SK-N-SH treated with all-trans-retinoic acid at 6 μM for 48 hours (cell line): ENCODE measurements around the gene CPSF6.

ENCODE experiments used
- ATAC-seq: fragments of 200-7000 bp; cut with Tn5 transposase; 3 replicates; pipeline ENCODE4 v1.9.1; 2020; ENCODE audit warnings: mild to moderate bottlenecking, moderate library complexity
- ARNTL ChIP-seq: fragments of 450-650 bp; formaldehyde crosslinking; IDR thresholded peaks from 2 replicates; pipeline ENCODE4 v1.5.0; 2020; ENCODE audit warnings: low read depth, mild to moderate bottlenecking, moderate library complexity, borderline replicate concordance
- CSDC2 ChIP-seq: fragments of 250-450 bp; sonication (Bioruptor Pico); IDR thresholded peaks from 2 replicates; pipeline ENCODE4 v1.5.0; 2020; ENCODE audit warnings: mild to moderate bottlenecking, moderate library complexity
- ESRRG ChIP-seq: fragments of 250-450 bp; sonication (Bioruptor Pico); IDR thresholded peaks from 2 replicates; pipeline ENCODE4 v1.6.1; 2021; ENCODE audit warnings: mild to moderate bottlenecking
- ISL1 ChIP-seq: fragments of 250-450 bp; sonication (Bioruptor Pico); IDR thresholded peaks from 2 replicates; pipeline ENCODE4 v2.1.2; 2022; ENCODE audit warnings: mild to moderate bottlenecking, moderate library complexity
- OSR1 ChIP-seq: fragments of 250-450 bp; sonication (Bioruptor Pico); IDR thresholded peaks from 2 replicates; pipeline ENCODE4 v1.8.0; 2022; ENCODE audit warnings: moderate library complexity, mild to moderate bottlenecking, inconsistent platforms
- PPARA ChIP-seq: fragments of 250-450 bp; sonication (Bioruptor Pico); IDR thresholded peaks from 2 replicates; pipeline ENCODE4 v1.5.0; 2020; ENCODE audit warnings: mild to moderate bottlenecking, borderline replicate concordance
- RARB ChIP-seq: fragments of 250-450 bp; sonication (Bioruptor Pico); IDR thresholded peaks from 2 replicates; pipeline ENCODE4 v1.8.0; 2021; ENCODE audit warnings: mild to moderate bottlenecking, moderate library complexity
- SNAI2 ChIP-seq: fragments of 250-450 bp; sonication (Bioruptor Pico); IDR thresholded peaks from 2 replicates; pipeline ENCODE4 v1.5.0; 2020; ENCODE audit warnings: mild to moderate bottlenecking, moderate library complexity
- TOX ChIP-seq: fragments of 250-450 bp; sonication (Bioruptor Pico); IDR thresholded peaks from 2 replicates; pipeline ENCODE4 v1.8.0; 2021; ENCODE audit warnings: mild to moderate bottlenecking, moderate library complexity, borderline replicate concordance
- ZFP3 ChIP-seq: fragments of 250-450 bp; sonication (Bioruptor Pico); IDR thresholded peaks from 2 replicates; pipeline ENCODE4 v1.5.0; 2020; ENCODE audit warnings: mild to moderate bottlenecking, moderate library complexity
- ZFP30 ChIP-seq: fragments of 450-650 bp; formaldehyde crosslinking; IDR thresholded peaks from 2 replicates; pipeline ENCODE4 v1.5.0; 2022; ENCODE audit warnings: mild to moderate bottlenecking, moderate library complexity
- ZNF565 ChIP-seq: fragments of 450-650 bp; formaldehyde crosslinking; conservative IDR thresholded peaks from 2 replicates; pipeline ENCODE4 v1.5.0; 2020; ENCODE audit warnings: low read depth, mild to moderate bottlenecking, moderate library complexity
- ZNF70 ChIP-seq: fragments of 450-650 bp; formaldehyde crosslinking; IDR thresholded peaks from 2 replicates; pipeline ENCODE4 v1.5.0; 2020; ENCODE audit warnings: mild to moderate bottlenecking, moderate library complexity
- ZNF8 ChIP-seq: fragments of 450-650 bp; formaldehyde crosslinking; IDR thresholded peaks from 2 replicates; pipeline ENCODE4 v1.5.0; 2020; ENCODE audit warnings: mild to moderate bottlenecking, moderate library complexity
- TF ChIP-seq, protein P1 (sequence below): fragments of 250-450 bp; sonication (Bioruptor Pico); IDR thresholded peaks from 2 replicates; pipeline ENCODE4 v1.8.0; 2021; ENCODE audit warnings: low read depth, mild to moderate bottlenecking, moderate library complexity, borderline replicate concordance
- TF ChIP-seq, protein P2 (sequence below): fragments of 250-450 bp; sonication (Bioruptor Pico); IDR thresholded peaks from 2 replicates; pipeline ENCODE4 v1.8.0; 2020; ENCODE audit warnings: mild to moderate bottlenecking, moderate library complexity, borderline replicate concordance
- TF ChIP-seq, protein P3 (sequence below): fragments of 250-450 bp; sonication (Bioruptor Pico); IDR thresholded peaks from 2 replicates; pipeline ENCODE4 v1.5.1; 2021; ENCODE audit warnings: mild to moderate bottlenecking, moderate library complexity
- TF ChIP-seq, protein P4 (sequence below): fragments of 250-450 bp; sonication (Bioruptor Pico); IDR thresholded peaks from 2 replicates; pipeline ENCODE4 v1.5.1; 2020; ENCODE audit warnings: low read depth, mild to moderate bottlenecking, moderate library complexity
- TF ChIP-seq, protein P5 (sequence below): fragments of 250-450 bp; sonication (Bioruptor Pico); IDR thresholded peaks from 2 replicates; pipeline ENCODE4 v1.5.0; 2020; ENCODE audit warnings: mild to moderate bottlenecking, moderate library complexity

Gene CPSF6

DNA sequence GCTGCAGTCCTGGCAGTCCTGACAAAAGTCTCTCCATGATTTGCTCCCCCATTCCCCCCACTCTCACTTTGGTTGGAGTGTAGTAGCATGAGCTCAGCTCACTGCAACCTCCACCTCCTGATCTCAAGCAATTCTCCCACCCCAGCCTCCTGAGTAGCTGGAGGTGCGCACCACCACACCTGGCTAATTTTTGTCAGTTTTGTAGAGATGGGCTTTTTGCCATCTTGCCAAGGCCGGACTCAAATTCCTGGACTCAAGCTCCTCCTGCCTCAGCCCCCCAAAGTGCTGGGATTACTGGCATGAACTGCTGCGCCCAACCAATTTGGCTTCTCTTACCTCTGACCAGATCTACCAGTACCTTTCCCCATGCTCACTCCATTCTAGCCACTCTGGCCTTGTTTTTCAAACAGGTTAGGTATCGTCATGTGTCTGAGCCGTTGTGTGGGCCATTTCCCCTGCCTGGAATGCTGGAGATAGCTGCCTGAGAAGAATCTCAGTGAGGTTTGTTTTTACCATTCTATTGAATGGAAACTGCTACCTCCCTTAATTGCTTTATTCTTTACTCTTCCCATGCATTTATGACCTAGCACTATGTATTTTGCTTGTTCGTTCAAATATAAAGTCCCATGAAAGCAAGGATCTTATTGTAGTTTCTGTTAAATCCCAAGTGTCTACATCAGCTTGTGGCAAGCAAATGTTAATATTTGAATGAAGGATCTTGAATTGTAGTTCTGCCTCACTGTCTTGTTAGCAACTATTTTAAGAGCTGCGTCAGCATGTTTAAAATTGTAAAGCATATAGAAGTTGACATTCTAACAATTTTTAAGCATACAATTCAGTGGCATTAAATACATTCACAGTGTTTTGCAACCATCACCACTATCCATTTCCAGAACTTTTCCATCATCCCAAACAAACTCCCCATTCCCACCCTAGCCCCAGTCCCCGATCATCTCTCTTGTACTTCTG lies 39.7 kb downstream of the CPSF6 start:
- TF ChIP-seq SNAI2 (CRISPR knock-in tag) (no peak), ZNF565 (CRISPR knock-in tag) (no peak), ZNF8 (CRISPR knock-in tag) (no peak), CSDC2 (CRISPR knock-in tag) (no peak), ZNF70 (CRISPR knock-in tag) (no peak), TOX (CRISPR knock-in tag) (no peak), ZFP30 (no peak), ARNTL (CRISPR knock-in tag) (no peak)
- TF ChIP-seq, protein P1, sequence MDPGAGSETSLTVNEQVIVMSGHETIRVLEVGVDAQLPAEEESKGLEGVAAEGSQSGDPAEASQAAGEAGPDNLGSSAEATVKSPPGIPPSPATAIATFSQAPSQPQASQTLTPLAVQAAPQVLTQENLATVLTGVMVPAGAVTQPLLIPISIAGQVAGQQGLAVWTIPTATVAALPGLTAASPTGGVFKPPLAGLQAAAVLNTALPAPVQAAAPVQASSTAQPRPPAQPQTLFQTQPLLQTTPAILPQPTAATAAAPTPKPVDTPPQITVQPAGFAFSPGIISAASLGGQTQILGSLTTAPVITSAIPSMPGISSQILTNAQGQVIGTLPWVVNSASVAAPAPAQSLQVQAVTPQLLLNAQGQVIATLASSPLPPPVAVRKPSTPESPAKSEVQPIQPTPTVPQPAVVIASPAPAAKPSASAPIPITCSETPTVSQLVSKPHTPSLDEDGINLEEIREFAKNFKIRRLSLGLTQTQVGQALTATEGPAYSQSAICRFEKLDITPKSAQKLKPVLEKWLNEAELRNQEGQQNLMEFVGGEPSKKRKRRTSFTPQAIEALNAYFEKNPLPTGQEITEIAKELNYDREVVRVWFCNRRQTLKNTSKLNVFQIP (CRISPR knock-in tag): no peak
- TF ChIP-seq, protein P2, sequence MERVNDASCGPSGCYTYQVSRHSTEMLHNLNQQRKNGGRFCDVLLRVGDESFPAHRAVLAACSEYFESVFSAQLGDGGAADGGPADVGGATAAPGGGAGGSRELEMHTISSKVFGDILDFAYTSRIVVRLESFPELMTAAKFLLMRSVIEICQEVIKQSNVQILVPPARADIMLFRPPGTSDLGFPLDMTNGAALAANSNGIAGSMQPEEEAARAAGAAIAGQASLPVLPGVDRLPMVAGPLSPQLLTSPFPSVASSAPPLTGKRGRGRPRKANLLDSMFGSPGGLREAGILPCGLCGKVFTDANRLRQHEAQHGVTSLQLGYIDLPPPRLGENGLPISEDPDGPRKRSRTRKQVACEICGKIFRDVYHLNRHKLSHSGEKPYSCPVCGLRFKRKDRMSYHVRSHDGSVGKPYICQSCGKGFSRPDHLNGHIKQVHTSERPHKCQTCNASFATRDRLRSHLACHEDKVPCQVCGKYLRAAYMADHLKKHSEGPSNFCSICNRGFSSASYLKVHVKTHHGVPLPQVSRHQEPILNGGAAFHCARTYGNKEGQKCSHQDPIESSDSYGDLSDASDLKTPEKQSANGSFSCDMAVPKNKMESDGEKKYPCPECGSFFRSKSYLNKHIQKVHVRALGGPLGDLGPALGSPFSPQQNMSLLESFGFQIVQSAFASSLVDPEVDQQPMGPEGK (CRISPR knock-in tag): no peak
- peak; percentile 7; the same call in 1 of the 3 replicates for ATAC-seq

DNA sequence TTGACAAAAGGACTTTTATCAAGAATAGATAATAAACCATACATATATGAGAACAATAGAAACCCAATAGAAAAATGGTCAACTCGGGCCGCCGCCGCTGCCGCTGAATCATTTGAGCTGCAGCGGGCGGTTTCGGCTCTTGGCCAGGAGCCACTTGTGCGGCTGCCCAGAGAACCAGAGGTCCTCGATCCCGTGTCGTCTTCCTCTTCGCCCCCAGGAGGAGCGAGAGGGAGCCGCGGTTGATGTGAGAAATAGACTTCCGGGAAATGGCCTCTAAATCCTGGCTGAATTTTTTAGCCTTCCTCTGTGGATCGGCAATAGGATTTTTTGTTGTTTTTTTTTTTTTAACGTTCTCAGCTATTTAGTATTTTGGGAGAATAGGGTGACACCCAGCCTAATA lies 44.8 kb downstream of the CPSF6 start:
- peak; percentile 78 for ATAC-seq
- TF ChIP-seq, protein P3, sequence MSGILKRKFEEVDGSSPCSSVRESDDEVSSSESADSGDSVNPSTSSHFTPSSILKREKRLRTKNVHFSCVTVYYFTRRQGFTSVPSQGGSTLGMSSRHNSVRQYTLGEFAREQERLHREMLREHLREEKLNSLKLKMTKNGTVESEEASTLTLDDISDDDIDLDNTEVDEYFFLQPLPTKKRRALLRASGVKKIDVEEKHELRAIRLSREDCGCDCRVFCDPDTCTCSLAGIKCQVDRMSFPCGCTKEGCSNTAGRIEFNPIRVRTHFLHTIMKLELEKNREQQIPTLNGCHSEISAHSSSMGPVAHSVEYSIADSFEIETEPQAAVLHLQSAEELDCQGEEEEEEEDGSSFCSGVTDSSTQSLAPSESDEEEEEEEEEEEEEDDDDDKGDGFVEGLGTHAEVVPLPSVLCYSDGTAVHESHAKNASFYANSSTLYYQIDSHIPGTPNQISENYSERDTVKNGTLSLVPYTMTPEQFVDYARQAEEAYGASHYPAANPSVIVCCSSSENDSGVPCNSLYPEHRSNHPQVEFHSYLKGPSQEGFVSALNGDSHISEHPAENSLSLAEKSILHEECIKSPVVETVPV (CRISPR knock-in tag): no peak
- TF ChIP-seq ISL1 (no peak), SNAI2 (CRISPR knock-in tag) (no peak), ZNF8 (CRISPR knock-in tag) (no peak), RARB (CRISPR knock-in tag) (no peak), ESRRG (CRISPR knock-in tag) (no peak)
- TF ChIP-seq, protein P1 (CRISPR knock-in tag): no peak
- TF ChIP-seq, all 23 proteins: peak for 0

DNA sequence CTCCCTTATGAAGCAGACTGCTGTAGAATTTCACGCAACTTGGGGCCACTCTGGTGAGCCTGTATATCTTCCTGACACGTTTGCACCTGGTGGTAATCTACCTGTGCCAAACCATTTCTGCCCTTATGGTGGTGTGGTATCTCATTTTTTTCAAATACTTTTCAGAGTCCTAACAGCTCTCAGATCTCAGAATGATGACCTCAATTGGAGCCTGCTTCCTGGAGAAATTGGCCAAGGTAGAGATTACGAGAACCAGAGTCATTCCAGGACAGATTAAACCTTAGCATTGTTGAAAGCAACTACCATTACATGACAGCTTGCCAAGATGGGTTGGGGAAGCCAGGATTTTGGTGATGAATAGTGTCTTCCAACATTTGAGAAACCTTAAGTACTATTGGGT lies 48.2 kb downstream of the CPSF6 start:
- no peak for TF ChIP-seq ISL1
- ATAC-seq: no peak

DNA sequence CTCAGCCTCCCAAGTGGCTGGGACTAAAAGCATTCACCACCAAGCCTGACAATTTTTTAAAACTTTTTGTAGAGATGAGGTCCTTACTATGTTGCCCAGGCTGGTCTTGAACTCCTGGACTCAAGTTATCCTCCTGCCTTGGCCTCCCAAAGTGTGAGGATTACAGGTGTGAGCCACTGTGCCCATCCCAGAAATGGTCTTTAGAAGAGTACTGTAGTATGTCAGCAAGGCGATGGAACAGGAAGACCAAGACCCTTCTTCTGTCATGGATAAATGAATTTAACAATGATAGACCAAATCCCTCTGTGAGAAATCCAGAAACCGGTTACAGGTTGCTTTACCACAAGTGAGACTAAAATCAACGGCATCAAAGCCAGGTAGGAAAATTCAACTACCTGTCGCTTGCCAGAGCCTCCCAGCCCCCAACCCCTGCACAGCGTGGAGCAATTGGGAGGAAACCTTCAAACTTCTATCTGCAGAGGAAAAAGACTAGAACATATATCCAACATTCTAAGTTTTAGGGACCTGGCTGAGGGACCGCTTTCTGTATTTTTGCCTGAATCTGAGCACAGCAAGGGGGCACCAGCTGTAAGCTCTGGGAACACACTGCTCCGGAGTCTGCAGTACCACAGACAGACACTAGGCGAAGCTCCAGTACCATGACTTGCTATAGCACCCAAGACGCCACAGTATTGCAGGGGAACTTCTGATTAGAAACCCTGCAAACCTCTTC lies 51.3 kb downstream of the CPSF6 start:
- ATAC-seq: peak; percentile 99
- TF ChIP-seq RARB (CRISPR knock-in tag) (no peak), OSR1 (no peak), PPARA (CRISPR knock-in tag) (no peak), ZFP3 (no peak), ARNTL (CRISPR knock-in tag) (no peak)
- TF ChIP-seq, protein P4, sequence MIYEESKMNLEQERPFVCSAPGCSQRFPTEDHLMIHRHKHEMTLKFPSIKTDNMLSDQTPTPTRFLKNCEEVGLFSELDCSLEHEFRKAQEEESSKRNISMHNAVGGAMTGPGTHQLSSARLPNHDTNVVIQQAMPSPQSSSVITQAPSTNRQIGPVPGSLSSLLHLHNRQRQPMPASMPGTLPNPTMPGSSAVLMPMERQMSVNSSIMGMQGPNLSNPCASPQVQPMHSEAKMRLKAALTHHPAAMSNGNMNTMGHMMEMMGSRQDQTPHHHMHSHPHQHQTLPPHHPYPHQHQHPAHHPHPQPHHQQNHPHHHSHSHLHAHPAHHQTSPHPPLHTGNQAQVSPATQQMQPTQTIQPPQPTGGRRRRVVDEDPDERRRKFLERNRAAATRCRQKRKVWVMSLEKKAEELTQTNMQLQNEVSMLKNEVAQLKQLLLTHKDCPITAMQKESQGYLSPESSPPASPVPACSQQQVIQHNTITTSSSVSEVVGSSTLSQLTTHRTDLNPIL (CRISPR knock-in tag): no peak
- TF ChIP-seq, protein P5, sequence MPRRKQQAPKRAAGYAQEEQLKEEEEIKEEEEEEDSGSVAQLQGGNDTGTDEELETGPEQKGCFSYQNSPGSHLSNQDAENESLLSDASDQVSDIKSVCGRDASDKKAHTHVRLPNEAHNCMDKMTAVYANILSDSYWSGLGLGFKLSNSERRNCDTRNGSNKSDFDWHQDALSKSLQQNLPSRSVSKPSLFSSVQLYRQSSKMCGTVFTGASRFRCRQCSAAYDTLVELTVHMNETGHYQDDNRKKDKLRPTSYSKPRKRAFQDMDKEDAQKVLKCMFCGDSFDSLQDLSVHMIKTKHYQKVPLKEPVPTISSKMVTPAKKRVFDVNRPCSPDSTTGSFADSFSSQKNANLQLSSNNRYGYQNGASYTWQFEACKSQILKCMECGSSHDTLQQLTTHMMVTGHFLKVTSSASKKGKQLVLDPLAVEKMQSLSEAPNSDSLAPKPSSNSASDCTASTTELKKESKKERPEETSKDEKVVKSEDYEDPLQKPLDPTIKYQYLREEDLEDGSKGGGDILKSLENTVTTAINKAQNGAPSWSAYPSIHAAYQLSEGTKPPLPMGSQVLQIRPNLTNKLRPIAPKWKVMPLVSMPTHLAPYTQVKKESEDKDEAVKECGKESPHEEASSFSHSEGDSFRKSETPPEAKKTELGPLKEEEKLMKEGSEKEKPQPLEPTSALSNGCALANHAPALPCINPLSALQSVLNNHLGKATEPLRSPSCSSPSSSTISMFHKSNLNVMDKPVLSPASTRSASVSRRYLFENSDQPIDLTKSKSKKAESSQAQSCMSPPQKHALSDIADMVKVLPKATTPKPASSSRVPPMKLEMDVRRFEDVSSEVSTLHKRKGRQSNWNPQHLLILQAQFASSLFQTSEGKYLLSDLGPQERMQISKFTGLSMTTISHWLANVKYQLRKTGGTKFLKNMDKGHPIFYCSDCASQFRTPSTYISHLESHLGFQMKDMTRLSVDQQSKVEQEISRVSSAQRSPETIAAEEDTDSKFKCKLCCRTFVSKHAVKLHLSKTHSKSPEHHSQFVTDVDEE: no peak
- TF ChIP-seq, protein P3 (CRISPR knock-in tag): no peak
